ENCODE data around the gene NAA40. TPM values are rescaled to one million over a fixed set of nuclear protein-coding genes. Genes with fewer than 3 reads are reported as not detected.
A peak's percentile ranks its signal among the peaks of the same experiment; 100 is the strongest.

Gene NAA40
- total RNA-seq, 2 experiments from 2014 or later = 11.8 to 14.0 TPM

DNA sequence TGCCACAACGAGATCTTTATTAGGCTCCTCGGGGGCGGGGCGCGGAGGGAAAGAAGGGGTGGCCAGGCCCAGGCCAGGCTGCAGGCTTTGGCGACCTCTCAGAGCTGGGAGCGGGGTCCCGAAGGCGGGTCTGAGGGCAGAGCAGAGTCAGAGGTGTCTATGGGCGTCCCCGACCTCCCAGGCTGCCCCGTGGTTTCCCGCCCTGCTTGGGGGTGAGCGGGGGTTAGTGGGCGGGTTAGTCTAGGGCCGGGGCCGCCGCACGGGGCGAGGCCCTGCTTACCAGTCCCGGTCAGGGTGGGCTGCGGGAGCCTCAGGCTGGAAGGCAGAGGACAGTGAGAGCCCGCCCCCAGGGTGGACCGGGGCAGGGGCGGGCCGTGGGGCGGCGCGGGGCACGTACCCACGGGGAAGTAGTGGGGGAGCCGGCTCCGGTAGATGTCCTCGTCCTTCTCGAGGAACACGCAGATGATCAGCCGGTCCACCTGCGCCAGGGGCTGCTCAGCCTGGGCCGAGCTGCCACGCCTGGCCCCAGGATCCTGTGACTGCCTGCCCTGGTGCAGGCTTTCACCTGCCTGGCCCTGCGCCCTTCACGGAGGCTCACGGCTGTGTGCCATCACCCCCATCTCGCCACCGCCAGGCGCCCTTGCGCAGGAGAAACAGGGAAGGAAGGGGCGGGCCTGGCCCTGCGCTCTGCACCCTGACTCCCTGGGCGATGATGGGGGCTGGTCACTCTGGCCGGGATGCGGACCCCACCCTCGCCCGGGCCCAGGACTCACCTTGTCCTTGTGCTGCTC is 60.0 kb downstream of the NAA40 start:
- H3K27me3 ChIP-seq (ENCODE audit: control insufficient read depth in 1 of 2, insufficient read depth in 2 of 2, low read length in 2 of 2) = peaks cover 0 to 3% of the 10 kb centered on the region in 2 experiments
- Mint-ChIP-seq H3K27me3 (no peaks in the 10 kb centered on the region), H3K4me3 (peak overlapping the region; percentile 42), H3K36me3 (ENCODE audit: low read depth) (peaks cover 46% of the 10 kb centered on the region), H3K4me1 (ENCODE audit: low read depth) (peaks cover 9% of the 10 kb centered on the region), H3K27ac (no peak overlapping the region), H3K9me3 (no peaks in the 10 kb centered on the region)
- H3K4me1 ChIP-seq (ENCODE audit: insufficient read depth, low read length) = peaks cover 28% of the 10 kb centered on the region
- H3K27ac ChIP-seq (ENCODE audit: low read depth in 1 of 2, low read length in 2 of 2) = no peak overlapping the region
- no peaks in the 10 kb centered on the region for H3K9me3 ChIP-seq (ENCODE audit: control insufficient read depth in 1 of 2, insufficient read depth in 1 of 2, low read length in 2 of 2)
- ChIA-PET POLR2A (interaction anchor here (2.2 to 3.0 kb wide), 3 partner anchors 13 to 187 kb away, joined by 10 to 13 read pairs (median 13); partner anchors contain the start of genes COX8A, OTUB1 and STIP1), CTCF (interaction anchor here (1.1 kb wide), 1 partner anchor 41 kb away, joined by 3 read pairs; no protein-coding TSS in a partner anchor)
- intact Hi-C loops (cut with DNase I, micrococcal nuclease) = loop anchor here in 1 of 2 experiments (10.0 kb wide), 1 partner anchor 306 kb away; the partner anchor contains the start of genes CATSPERZ and ESRRA
- no peak overlapping the region for H3K4me3 ChIP-seq (ENCODE audit: low read length)
- peak; percentile 23 for ATAC-seq (ENCODE audit: poor library complexity)
- peak in 4 of 14 experiments; percentile 9 to 49 (median 16) for DNase-seq
- TF ChIP-seq, protein P1, sequence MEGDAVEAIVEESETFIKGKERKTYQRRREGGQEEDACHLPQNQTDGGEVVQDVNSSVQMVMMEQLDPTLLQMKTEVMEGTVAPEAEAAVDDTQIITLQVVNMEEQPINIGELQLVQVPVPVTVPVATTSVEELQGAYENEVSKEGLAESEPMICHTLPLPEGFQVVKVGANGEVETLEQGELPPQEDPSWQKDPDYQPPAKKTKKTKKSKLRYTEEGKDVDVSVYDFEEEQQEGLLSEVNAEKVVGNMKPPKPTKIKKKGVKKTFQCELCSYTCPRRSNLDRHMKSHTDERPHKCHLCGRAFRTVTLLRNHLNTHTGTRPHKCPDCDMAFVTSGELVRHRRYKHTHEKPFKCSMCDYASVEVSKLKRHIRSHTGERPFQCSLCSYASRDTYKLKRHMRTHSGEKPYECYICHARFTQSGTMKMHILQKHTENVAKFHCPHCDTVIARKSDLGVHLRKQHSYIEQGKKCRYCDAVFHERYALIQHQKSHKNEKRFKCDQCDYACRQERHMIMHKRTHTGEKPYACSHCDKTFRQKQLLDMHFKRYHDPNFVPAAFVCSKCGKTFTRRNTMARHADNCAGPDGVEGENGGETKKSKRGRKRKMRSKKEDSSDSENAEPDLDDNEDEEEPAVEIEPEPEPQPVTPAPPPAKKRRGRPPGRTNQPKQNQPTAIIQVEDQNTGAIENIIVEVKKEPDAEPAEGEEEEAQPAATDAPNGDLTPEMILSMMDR (IDR thresholded peaks at IDR 0.05) = no peak
- peaks cover 35% of the 10 kb centered on the region for H3K36me3 ChIP-seq (ENCODE audit: insufficient read depth, low read length)

DNA sequence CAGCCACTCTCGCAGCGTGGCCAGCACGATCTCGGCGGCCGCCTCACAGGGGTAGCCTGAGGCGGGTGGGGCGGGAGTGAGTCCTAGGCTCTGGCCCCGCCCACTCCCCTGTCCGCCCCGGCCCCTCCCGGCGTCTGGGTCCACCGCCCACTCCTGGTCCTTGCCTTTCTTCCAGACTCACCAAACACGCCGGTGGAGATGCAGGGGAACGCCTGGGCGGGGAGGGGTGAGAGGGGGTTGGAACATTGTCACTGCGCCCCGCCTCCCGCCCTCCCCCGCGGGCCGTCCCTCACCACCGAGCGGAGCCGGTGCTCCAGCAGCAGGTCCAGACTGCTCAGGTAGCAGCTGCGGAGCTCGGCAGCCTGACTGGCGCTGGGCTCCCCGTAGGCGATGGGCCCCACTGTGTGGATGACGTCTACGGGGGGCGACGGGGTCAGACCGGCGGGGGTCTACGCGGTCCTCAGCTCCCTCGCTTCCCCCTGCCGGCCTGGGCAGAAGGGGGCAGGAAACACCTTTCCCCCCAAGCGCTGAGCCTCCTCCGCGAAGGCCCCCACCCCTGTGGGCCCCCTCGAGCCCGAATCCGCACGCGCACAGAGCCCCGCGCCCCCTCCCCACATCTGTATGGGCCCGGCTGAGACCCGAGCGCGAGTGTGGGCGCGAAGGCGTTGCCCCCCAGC is 60.7 kb downstream of the NAA40 start:
- Mint-ChIP-seq H3K36me3 (ENCODE audit: low read depth) (peaks cover 41% of the 10 kb centered on the region), H3K9me3 (no peaks in the 10 kb centered on the region), H3K4me1 (ENCODE audit: low read depth) (peaks cover 9% of the 10 kb centered on the region), H3K27me3 (no peaks in the 10 kb centered on the region), H3K4me3 (peak overlapping the region; percentile 11), H3K27ac (no peak overlapping the region)
- H3K27ac ChIP-seq (ENCODE audit: low read depth in 1 of 2, low read length in 2 of 2) = no peak overlapping the region
- peak overlapping the region; percentile 30 for H3K4me3 ChIP-seq (ENCODE audit: low read length)
- peak; percentile 62 for ATAC-seq (ENCODE audit: poor library complexity)
- peak; percentile 36 to 83 (median 54) for DNase-seq
- TF ChIP-seq, protein P1 (IDR thresholded peaks at IDR 0.05) = no peak
- intact Hi-C loops (cut with DNase I, micrococcal nuclease) = loop anchor here (1.0 to 10.0 kb wide), 3 partner anchors 149 to 305 kb away; partner anchors contain the start of genes CATSPERZ (in 1 of the 2) and ESRRA (in 1 of the 2)
- ChIA-PET CTCF (interaction anchor here (0.5 to 2.4 kb wide), 10 partner anchors 9 to 317 kb away, joined by 3 to 15 read pairs (median 6); partner anchors contain the start of gene OTUB1), POLR2A (interaction anchor here (0.7 to 3.0 kb wide), 6 partner anchors 14 to 242 kb away, joined by 3 to 13 read pairs (median 7); partner anchors contain the start of genes COX8A, OTUB1 and STIP1)
- H3K4me1 ChIP-seq (ENCODE audit: insufficient read depth, low read length) = peaks cover 28% of the 10 kb centered on the region
- H3K9me3 ChIP-seq (ENCODE audit: control insufficient read depth in 1 of 2, insufficient read depth in 1 of 2, low read length in 2 of 2) = peaks cover 0 to 4% of the 10 kb centered on the region in 2 experiments
- peaks cover 33% of the 10 kb centered on the region for H3K36me3 ChIP-seq (ENCODE audit: insufficient read depth, low read length)
- peaks cover 0 to 3% of the 10 kb centered on the region in 2 experiments for H3K27me3 ChIP-seq (ENCODE audit: control insufficient read depth in 1 of 2, insufficient read depth in 2 of 2, low read length in 2 of 2)
